ENCODE results near the gene VSIG10L.

VSIG10L gene

DNA sequence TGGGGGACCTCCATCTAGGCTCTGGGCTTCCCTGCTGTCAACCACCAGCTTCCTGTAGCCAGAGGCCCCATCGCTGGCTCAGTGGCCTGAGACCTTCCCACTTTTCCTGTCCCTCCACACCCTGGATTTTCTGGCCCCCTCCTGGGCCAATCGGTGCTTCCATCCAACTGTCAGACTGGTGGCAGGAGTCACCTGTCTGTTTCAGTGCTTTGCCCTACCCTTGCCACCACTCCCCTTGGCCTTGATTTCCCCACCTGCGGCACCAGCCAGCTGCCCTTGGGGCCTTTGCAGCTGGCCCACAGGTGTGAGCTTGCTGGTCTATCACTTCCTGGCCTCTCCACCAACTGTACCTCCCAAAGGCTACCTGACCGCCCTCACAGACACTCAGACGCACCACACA lies 12.5 kb downstream of the VSIG10L start:
- no peak for DNase-seq (ENCODE audit: low read depth)
- no peak overlapping the region for H3K4me3 ChIP-seq (ENCODE audit: low read length)
- TF ChIP-seq, protein P1, sequence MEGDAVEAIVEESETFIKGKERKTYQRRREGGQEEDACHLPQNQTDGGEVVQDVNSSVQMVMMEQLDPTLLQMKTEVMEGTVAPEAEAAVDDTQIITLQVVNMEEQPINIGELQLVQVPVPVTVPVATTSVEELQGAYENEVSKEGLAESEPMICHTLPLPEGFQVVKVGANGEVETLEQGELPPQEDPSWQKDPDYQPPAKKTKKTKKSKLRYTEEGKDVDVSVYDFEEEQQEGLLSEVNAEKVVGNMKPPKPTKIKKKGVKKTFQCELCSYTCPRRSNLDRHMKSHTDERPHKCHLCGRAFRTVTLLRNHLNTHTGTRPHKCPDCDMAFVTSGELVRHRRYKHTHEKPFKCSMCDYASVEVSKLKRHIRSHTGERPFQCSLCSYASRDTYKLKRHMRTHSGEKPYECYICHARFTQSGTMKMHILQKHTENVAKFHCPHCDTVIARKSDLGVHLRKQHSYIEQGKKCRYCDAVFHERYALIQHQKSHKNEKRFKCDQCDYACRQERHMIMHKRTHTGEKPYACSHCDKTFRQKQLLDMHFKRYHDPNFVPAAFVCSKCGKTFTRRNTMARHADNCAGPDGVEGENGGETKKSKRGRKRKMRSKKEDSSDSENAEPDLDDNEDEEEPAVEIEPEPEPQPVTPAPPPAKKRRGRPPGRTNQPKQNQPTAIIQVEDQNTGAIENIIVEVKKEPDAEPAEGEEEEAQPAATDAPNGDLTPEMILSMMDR (IDR thresholded peaks at IDR 0.05; ENCODE audit: insufficient read depth, low read depth, low read length, missing control alignments) = no peak

DNA sequence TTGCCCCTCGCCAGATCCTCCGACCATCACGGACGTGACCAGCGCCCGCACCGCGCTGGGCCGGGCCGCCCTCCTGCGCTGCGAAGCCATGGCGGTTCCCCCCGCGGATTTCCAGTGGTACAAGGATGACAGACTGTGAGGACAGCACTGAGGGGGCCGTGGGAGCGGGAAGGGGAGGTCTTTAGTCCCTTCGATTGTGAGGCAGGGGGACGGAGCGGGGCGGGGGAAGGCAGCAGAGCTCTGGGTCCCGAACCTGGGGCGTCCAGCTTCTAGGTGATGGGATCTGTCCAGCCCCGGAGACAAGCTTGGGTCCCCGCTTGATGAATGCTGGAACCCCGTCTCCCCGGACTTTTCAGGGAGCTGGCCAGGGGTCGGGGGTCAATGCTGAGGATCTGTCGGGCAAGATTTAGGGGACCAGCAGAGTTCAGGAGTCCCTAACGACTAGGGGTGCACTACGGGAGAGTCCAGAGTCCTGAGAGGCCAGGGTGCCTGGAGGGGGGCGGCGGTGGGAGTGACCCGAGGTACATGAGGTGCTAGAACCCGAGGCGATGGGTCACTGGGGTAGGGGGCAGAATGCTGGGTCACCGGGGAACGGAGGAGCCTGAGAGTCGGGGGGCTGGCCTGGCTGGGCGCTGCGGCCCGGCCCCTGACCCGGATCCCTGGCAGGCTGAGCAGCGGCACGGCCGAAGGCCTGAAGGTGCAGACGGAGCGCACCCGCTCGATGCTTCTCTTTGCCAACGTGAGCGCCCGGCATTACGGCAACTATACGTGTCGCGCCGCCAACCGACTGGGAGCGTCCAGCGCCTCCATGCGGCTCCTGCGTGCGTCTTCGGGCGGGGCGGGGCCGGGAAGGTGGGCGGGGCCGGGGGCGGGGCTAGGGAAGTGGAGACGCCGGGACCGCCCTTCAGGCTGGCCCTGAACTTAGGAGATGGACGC lies 14.6 kb downstream of the VSIG10L start:
- TF ChIP-seq, protein P1 (IDR thresholded peaks at IDR 0.05; ENCODE audit: insufficient read depth, low read depth, low read length, missing control alignments) = no peak
- peak; percentile 44 for DNase-seq (ENCODE audit: low read depth)
- peak overlapping the region; percentile 11 for H3K4me3 ChIP-seq (ENCODE audit: low read length)

DNA sequence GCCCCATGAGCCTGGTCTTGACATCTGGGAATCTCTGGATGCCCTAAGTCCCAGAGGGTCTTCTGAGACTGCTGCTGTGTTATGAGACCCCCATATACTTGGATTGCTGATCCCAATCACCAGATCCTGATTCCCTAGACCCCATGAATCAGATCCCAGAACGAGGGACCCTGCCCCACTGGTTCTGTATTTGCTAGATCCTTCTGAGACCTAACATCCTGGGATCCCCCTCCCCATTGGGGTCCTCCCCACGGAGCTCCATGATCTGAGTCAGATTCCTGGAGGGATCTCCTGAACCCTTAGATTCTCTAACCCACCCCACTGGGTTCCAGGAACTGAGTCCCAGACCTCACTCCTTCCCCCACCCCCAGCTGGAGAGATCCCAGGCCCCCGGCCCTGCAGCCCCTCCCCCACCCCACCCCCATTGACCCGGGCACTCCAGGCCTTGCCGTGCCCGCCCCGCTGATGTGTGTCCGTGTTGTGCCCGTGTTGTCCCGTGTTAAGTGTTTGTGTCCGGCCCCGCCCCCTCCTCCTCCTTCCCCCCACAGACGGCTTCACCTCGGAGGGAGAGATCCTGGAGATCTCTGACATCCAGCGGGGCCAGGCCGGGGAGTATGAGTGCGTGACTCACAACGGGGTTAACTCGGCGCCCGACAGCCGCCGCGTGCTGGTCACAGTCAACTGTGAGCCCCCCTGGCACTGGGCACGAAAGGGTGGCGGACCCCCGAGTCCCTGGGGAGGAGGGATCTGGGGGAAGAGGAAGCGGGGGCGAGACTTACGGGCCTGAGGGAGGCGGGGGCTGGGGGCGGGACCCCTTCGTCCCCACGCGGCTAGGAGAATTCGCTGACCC lies 15.5 kb downstream of the VSIG10L start:
- no peak for DNase-seq (ENCODE audit: low read depth)

DNA sequence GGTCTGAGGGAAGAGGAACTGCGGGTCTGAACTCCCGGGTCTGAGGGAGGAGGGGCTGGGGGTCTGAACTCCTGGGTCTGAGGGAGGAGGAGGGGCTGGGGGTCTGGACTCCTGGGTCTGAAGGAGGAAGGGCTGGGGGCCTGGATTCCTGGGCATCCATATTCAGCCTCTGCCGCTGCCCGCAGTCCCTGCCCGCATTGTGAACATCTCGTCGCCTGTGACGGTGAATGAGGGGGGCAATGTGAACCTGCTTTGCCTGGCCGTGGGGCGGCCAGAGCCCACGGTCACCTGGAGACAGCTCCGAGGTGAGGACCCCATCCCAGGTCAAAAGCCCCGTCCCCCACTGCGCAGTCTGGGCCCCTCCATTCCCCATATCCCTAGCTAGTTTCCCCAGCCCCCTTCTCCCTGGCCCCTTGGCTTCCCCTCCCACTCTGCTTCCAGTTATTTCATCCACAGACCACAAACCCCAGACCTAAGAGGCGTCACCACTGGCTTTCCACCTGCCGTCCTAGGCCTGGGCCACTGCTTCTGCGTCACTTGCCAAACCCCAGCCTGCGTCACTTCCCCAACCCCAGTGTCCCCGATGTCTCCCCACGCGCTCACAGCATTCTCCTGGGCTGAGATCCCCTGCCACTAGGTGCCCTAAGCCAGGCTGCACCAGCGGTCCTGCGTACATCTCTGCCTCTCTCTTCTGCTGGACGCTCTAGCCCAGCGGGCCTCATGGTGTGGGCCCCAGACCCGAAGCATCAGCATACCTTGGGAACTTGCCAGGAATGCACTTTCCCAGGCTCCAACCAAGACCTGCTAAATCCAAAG lies 16.6 kb downstream of the VSIG10L start:
- TF ChIP-seq, protein P1 (IDR thresholded peaks at IDR 0.05; ENCODE audit: insufficient read depth, low read depth, low read length, missing control alignments) = no peak
- DNase-seq (ENCODE audit: low read depth) = no peak

More for the DNA sequence above, 15.5 kb downstream of the VSIG10L start:
- TF ChIP-seq, protein P1 (IDR thresholded peaks at IDR 0.05; ENCODE audit: insufficient read depth, low read depth, low read length, missing control alignments) = no peak
- H3K4me3 ChIP-seq (ENCODE audit: low read length) = no peak overlapping the region

DNA sequence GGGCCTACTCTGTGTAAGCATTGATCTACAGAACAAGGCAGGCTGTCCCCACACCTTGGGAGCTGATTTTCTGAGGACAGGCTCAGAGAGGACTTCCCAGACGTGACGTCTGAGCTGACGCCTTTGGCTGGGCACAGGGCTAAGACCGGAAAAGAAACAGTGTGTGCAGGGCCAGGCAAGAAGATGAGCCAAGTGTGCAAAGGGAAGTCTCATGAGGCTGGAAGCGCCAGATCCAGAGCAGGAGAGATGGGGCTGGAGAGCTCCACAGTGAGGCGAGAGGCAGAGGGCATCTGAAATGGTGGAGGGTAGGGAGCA lies 17.8 kb downstream of the VSIG10L start:
- DNase-seq (ENCODE audit: low read depth) = no peak
- TF ChIP-seq, protein P1 (IDR thresholded peaks at IDR 0.05; ENCODE audit: insufficient read depth, low read depth, low read length, missing control alignments) = no peak

More for the DNA sequence above, 16.6 kb downstream of the VSIG10L start:
- no peak overlapping the region for H3K4me3 ChIP-seq (ENCODE audit: low read length)

DNA sequence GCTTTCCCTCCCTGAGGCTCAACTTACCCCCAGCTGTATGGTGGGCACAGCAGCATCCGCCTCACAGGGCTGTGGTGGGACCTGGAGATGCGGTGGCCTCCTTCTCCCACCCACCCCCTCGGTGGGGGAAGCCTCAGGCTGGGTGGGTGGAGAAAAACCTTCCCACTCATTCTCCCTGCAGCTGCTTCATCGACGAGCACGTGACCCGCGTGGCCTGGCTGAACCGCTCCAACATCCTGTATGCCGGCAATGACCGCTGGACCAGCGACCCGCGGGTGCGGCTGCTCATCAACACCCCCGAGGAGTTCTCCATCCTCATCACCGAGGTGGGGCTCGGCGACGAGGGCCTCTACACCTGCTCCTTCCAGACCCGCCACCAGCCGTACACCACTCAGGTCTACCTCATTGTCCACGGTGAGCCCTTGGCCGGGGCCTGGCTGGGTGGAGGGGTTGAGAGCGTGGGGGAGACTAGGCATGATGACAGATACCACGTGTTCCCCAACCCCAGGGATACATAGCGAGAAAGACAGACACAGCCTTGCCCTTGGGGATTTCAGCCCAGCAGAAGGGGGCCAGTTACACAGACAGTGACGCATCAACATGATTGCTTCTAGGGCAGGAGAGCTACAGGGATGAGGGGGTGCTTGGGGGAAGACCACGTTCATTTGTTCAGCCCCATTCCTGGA lies 18.3 kb downstream of the VSIG10L start:
- H3K4me3 ChIP-seq (ENCODE audit: low read length) = no peak overlapping the region
- DNase-seq (ENCODE audit: low read depth) = no peak
- TF ChIP-seq, protein P1 (IDR thresholded peaks at IDR 0.05; ENCODE audit: insufficient read depth, low read depth, low read length, missing control alignments) = no peak

More for the DNA sequence above, 17.8 kb downstream of the VSIG10L start:
- H3K4me3 ChIP-seq (ENCODE audit: low read length) = no peak overlapping the region
